Trophoblast cell (in vitro differentiated cells and primary cell): ENCODE data around the gene TRIM3.

ENCODE experiments used
- DNase-seq, 2 donors: peaks; one replicate each; pipeline ENCODE4 v3.0.0-alpha.2; 2016
- H2AFZ ChIP-seq: 2 replicates; pipeline ENCODE4 v1.6.1; 2013; ENCODE audit warnings: low read length, moderate library complexity, mild to moderate bottlenecking; ENCODE audit not compliant: insufficient read depth, poor library complexity
- H2AK5ac ChIP-seq: 2 replicates; pipeline ENCODE4 v1.6.1; 2013; ENCODE audit warnings: mild to moderate bottlenecking, low read length
- H2BK120ac ChIP-seq: 2 replicates; pipeline ENCODE4 v1.6.1; 2013; ENCODE audit warnings: low read length, mild to moderate bottlenecking, moderate library complexity; ENCODE audit not compliant: insufficient read depth, poor library complexity
- H2BK12ac ChIP-seq: 2 replicates; pipeline ENCODE4 v1.6.1; 2013; ENCODE audit warnings: mild to moderate bottlenecking, low read length, moderate library complexity
- H2BK5ac ChIP-seq: 2 replicates; pipeline ENCODE4 v1.6.1; 2013; ENCODE audit warnings: low read length, low read depth, moderate library complexity, mild to moderate bottlenecking; ENCODE audit not compliant: poor library complexity
- H3K14ac ChIP-seq: 2 replicates; pipeline ENCODE4 v1.6.1; 2013; ENCODE audit warnings: mild to moderate bottlenecking, low read length
- H3K18ac ChIP-seq: 2 replicates; pipeline ENCODE4 v1.6.1; 2013; ENCODE audit warnings: mild to moderate bottlenecking, low read length
- H3K23ac ChIP-seq: 2 replicates; pipeline ENCODE4 v1.6.1; 2013; ENCODE audit warnings: low read length
- H3K27ac ChIP-seq: 2 replicates; pipeline ENCODE4 v1.5.1; 2013; ENCODE audit warnings: low read depth, mild to moderate bottlenecking, inconsistent platforms, low read length, moderate library complexity
- H3K27me3 ChIP-seq: 2 replicates; pipeline ENCODE4 v1.6.1; 2013; ENCODE audit warnings: inconsistent platforms, mild to moderate bottlenecking, low read length, moderate library complexity; ENCODE audit not compliant: insufficient read depth
- H3K36me3 ChIP-seq, 2 experiments: 1 replicate in 1 of 2; 2 replicates in 1 of 2; pipeline ENCODE4 v1.6.1; 2013; ENCODE audit warnings: low read length in 2 of 2, mild to moderate bottlenecking in 2 of 2, moderate library complexity in 1 of 2; ENCODE audit not compliant: insufficient read depth in 2 of 2, control insufficient read depth in 1 of 2
- H3K4ac ChIP-seq: 2 replicates; pipeline ENCODE4 v1.6.1; 2013; ENCODE audit warnings: low read depth, mild to moderate bottlenecking, low read length, moderate library complexity
- H3K4me1 ChIP-seq, 2 experiments: 1 replicate in 1 of 2; 2 replicates in 1 of 2; pipeline ENCODE4 v1.6.1; 2013; ENCODE audit warnings: low read length in 2 of 2, mild to moderate bottlenecking in 2 of 2, moderate library complexity in 1 of 2; ENCODE audit not compliant: insufficient read depth in 2 of 2, control insufficient read depth in 1 of 2
- H3K4me2 ChIP-seq: 2 replicates; pipeline ENCODE4 v1.6.1; 2013; ENCODE audit warnings: inconsistent platforms, mild to moderate bottlenecking, low read length, moderate library complexity
- H3K4me3 ChIP-seq: 2 replicates; pipeline ENCODE4 v1.5.1; 2013; ENCODE audit warnings: mild to moderate bottlenecking, low read depth, low read length, inconsistent platforms
- H3K79me1 ChIP-seq: one replicate; pipeline ENCODE4 v1.6.1; 2013; ENCODE audit warnings: low read length
- H3K79me2 ChIP-seq: 2 replicates; pipeline ENCODE4 v1.6.1; 2013; ENCODE audit warnings: low read length, mild to moderate bottlenecking; ENCODE audit not compliant: control insufficient read depth, insufficient read depth, poor library complexity
- H3K9ac ChIP-seq: 2 replicates; pipeline ENCODE4 v1.6.1; 2013; ENCODE audit warnings: mild to moderate bottlenecking, low read length
- H3K9me3 ChIP-seq: 2 replicates; pipeline ENCODE4 v1.6.1; 2013; ENCODE audit warnings: low read depth, mild to moderate bottlenecking, control low read depth, inconsistent platforms, low read length; ENCODE audit not compliant: insufficient read depth
- H4K12ac ChIP-seq: 2 replicates; pipeline ENCODE4 v1.6.1; 2013; ENCODE audit warnings: low read depth, mild to moderate bottlenecking, low read length, moderate library complexity
- H4K8ac ChIP-seq: 2 replicates; pipeline ENCODE4 v1.6.1; 2013; ENCODE audit warnings: low read depth, mild to moderate bottlenecking, low read length, moderate library complexity
- H4K91ac ChIP-seq: one replicate; pipeline ENCODE4 v1.6.1; 2013; ENCODE audit warnings: low read depth, mild to moderate bottlenecking, low read length, moderate library complexity
- WGBS: extraction: QIAGEN DNeasy Blood & Tissue Kit; methylation state at CpG from one replicate; pipeline ENCODE4 v1.1.7; 2013; ENCODE audit warnings: missing lambda C conversion rate; ENCODE audit not compliant: insufficient read length, insufficient coverage; ENCODE audit errors: extremely low coverage; 5-methylcytosine and 5-hydroxymethylcytosine counted together

TRIM3 gene

GRCh38 chr11:6448574-6448973, 25.2 kb downstream of the TRIM3 start:
- WGBS = no CpG with 5 or more reads among the region's 3 CpGs
- H3K9me3 ChIP-seq = no peaks in the 10 kb centered on the region

GRCh38 chr11:6443269-6444003, 30.3 kb downstream of the TRIM3 start:
- Histone ChIP-seq H3K27me3 (no peaks in the 10 kb centered on the region), H2BK5ac (no peak overlapping the region), H2AK5ac (no peak overlapping the region), H3K14ac (no peak overlapping the region), H4K8ac (no peak overlapping the region), H2BK120ac (no peak overlapping the region), H3K79me1 (peaks cover 5% of the 10 kb centered on the region), H3K27ac (no peak overlapping the region), H3K23ac (no peak overlapping the region), H3K79me2 (no peaks in the 10 kb centered on the region), H3K4ac (no peak overlapping the region), H3K4me2 (no peak overlapping the region), H3K9me3 (peaks cover 3% of the 10 kb centered on the region), H2BK12ac (no peak overlapping the region), H3K9ac (no peak overlapping the region), H3K18ac (no peak overlapping the region), H3K4me1 (peaks cover 14 to 21% of the 10 kb centered on the region in 2 experiments), H4K12ac (no peak overlapping the region), H2AFZ (no peak overlapping the region), H3K4me3 (no peak overlapping the region), H3K36me3 (peaks cover 2 to 3% of the 10 kb centered on the region in 2 experiments), H4K91ac (no peak overlapping the region)
- no CpG with 5 or more reads among the region's 5 CpGs for WGBS
- peak; percentile 20 to 73 for DNase-seq

More at GRCh38 chr11:6448574-6448973, 25.2 kb downstream of the TRIM3 start:
- H3K79me2 ChIP-seq = no peaks in the 10 kb centered on the region
- no peak overlapping the region for H3K4me2 ChIP-seq
- no peak overlapping the region for H3K27ac ChIP-seq
- H3K18ac ChIP-seq = no peak overlapping the region
- no peaks in the 10 kb centered on the region for H3K27me3 ChIP-seq
- H3K4ac ChIP-seq = no peak overlapping the region
- no peak overlapping the region for H2BK120ac ChIP-seq
- no peak overlapping the region for H2BK12ac ChIP-seq
- no peak overlapping the region for H2AFZ ChIP-seq
- no peak overlapping the region for H3K23ac ChIP-seq
- H3K79me1 ChIP-seq = no peaks in the 10 kb centered on the region
- H4K12ac ChIP-seq = no peak overlapping the region
- H3K14ac ChIP-seq = no peak overlapping the region
- no peak overlapping the region for H4K8ac ChIP-seq
- no peaks in the 10 kb centered on the region for H3K4me1 ChIP-seq
- no peak for DNase-seq
- H2BK5ac ChIP-seq = no peak overlapping the region
- no peak overlapping the region for H3K4me3 ChIP-seq
- H2AK5ac ChIP-seq = no peak overlapping the region
- H4K91ac ChIP-seq = no peak overlapping the region
- H3K9ac ChIP-seq = no peak overlapping the region
- H3K36me3 ChIP-seq = peaks cover 16 to 18% of the 10 kb centered on the region in 2 experiments

GRCh38 chr11:6442441-6442840, 31.3 kb downstream of the TRIM3 start:
- no peaks in the 10 kb centered on the region for H3K36me3 ChIP-seq
- no peak overlapping the region for H2BK12ac ChIP-seq
- WGBS = no CpG with 5 or more reads among the region's 4 CpGs
- peaks cover 14 to 21% of the 10 kb centered on the region in 2 experiments for H3K4me1 ChIP-seq
- no peak overlapping the region for H2BK5ac ChIP-seq
- no peak overlapping the region for H3K4me2 ChIP-seq
- H4K91ac ChIP-seq = no peak overlapping the region
- no peak overlapping the region for H2BK120ac ChIP-seq
- no peak overlapping the region for H3K14ac ChIP-seq
- no peak for DNase-seq
- no peak overlapping the region for H3K23ac ChIP-seq
- H4K8ac ChIP-seq = no peak overlapping the region
- H3K79me1 ChIP-seq = peaks cover 5% of the 10 kb centered on the region
- H3K4me3 ChIP-seq = no peak overlapping the region
- no peaks in the 10 kb centered on the region for H3K79me2 ChIP-seq
- H3K4ac ChIP-seq = no peak overlapping the region
- H3K27ac ChIP-seq = no peak overlapping the region
- H2AK5ac ChIP-seq = no peak overlapping the region
- no peak overlapping the region for H4K12ac ChIP-seq
- H3K18ac ChIP-seq = no peak overlapping the region
- H3K9me3 ChIP-seq = peaks cover 3% of the 10 kb centered on the region
- H3K27me3 ChIP-seq = no peaks in the 10 kb centered on the region
- no peak overlapping the region for H3K9ac ChIP-seq
- no peak overlapping the region for H2AFZ ChIP-seq

GRCh38 chr11:6440906-6441358, 32.8 kb downstream of the TRIM3 start, which contains the start of gene HPX:
Gene HPX, minus strand, starts transcription at chr11:6440987. Its CDS starts 24 bp downstream, at chr11:6440963.
- peak within 1 kb of the TSS; percentile 54 for H2BK5ac ChIP-seq

More at GRCh38 chr11:6440906-6441358, 32.8 kb downstream of the TRIM3 start, which contains the start of gene HPX:
- Histone ChIP-seq H3K27me3 (no peaks in the 10 kb centered on the region), H3K4me3 (no peak within 1 kb of the TSS), H3K36me3 (no peaks in the 10 kb centered on the region), H4K8ac (peak within 1 kb of the TSS; percentile 24), H4K91ac (peak within 1 kb of the TSS; percentile 80), H4K12ac (no peak within 1 kb of the TSS), H3K23ac (no peak within 1 kb of the TSS), H3K4ac (peak within 1 kb of the TSS; percentile 6), H2AFZ (no peak within 1 kb of the TSS), H3K79me1 (peaks cover 5% of the 10 kb centered on the region), H3K9ac (no peak within 1 kb of the TSS), H2BK120ac (peak within 1 kb of the TSS; percentile 60), H3K9me3 (peaks cover 3% of the 10 kb centered on the region), H3K14ac (peak within 1 kb of the TSS; percentile 71), H3K4me1 (peaks cover 14 to 21% of the 10 kb centered on the region in 2 experiments), H3K18ac (peak within 1 kb of the TSS; percentile 43), H2AK5ac (no peak within 1 kb of the TSS), H3K27ac (no peak within 1 kb of the TSS), H3K79me2 (no peaks in the 10 kb centered on the region), H3K4me2 (no peak within 1 kb of the TSS), H2BK12ac (peak within 1 kb of the TSS; percentile 66)
- no CpG with 5 or more reads among the region's 3 CpGs for WGBS
- DNase-seq = no peak
